Lower lobe of right lung (tissue), 2 donors: ENCODE measurements around the gene SLC4A7. TPM values are rescaled to one million over a fixed set of nuclear protein-coding genes. Genes with fewer than 3 reads are reported as not detected.
"Not testable (repeated sequence)": the region's sequence is repeated elsewhere in the genome, so short reads cannot be mapped to it uniquely, and the experiment has no call there.

Experiments used
- ATAC-seq, 2 donors: fragments of 200-7000 bp; cut with Tn5 transposase; one replicate each; pipeline ENCODE4 v1.9.1; 2020 to 2022; ENCODE audit warnings: mild to moderate bottlenecking in 2 of 2, moderate library complexity in 2 of 2
- DNase-seq: peaks from one replicate; pipeline ENCODE4 v3.0.0-alpha.2; 2020
- H3K27ac ChIP-seq: fragments of 200-600 bp; one replicate; pipeline ENCODE4 v1.8.0; 2022
- H3K27me3 ChIP-seq: fragments of 200-600 bp; one replicate; pipeline ENCODE4 v1.8.0; 2022; ENCODE audit warnings: low read depth
- H3K36me3 ChIP-seq: fragments of 200-600 bp; one replicate; pipeline ENCODE4 v1.8.0; 2022; ENCODE audit warnings: mild to moderate bottlenecking
- H3K4me1 ChIP-seq: fragments of 200-600 bp; one replicate; pipeline ENCODE4 v1.8.0; 2022
- H3K4me3 ChIP-seq: fragments of 200-600 bp; one replicate; pipeline ENCODE4 v1.8.0; 2022; ENCODE audit warnings: mild to moderate bottlenecking
- H3K9me3 ChIP-seq: fragments of 200-600 bp; one replicate; pipeline ENCODE4 v1.8.0; 2022
- CTCF ChIP-seq: fragments of 200-600 bp; IDR thresholded peaks from one replicate; pipeline ENCODE4 v1.8.0; 2022; ENCODE audit warnings: antibody characterized with exemption, mild to moderate bottlenecking
- intact Hi-C: fragments of 100-400 bp; cut with DNase I; formaldehyde crosslinking; loops from one replicate; pipeline ENCODE4 v1.11.0; 2022
- total RNA-seq: library from RNA; stranded (reverse); fragmentation: NEBNext Ultra II Directional; extraction: Animal tissue kit (Norgen Biotek cat#: 25700); gene quantifications from one replicate; pipeline ENCODE4 v1.2.1, GENCODE V29; 2021
- donor health status: DM: no; HTN: yes; CAD: no; lungs with severe emphysema.

SLC4A7 gene
- total RNA-seq, 1 donor from 2014 or later = 17.2 TPM

- peaks cover 9% of the 10 kb centered on the region for H3K36me3 ChIP-seq
- H3K4me3 ChIP-seq = no peak overlapping the region
- DNase-seq = no peak
- no peaks in the 10 kb centered on the region for H3K9me3 ChIP-seq
- no peak for ATAC-seq
- no peak for TF ChIP-seq CTCF
- intact Hi-C loops = no loop called here
- H3K27me3 ChIP-seq = no peaks in the 10 kb centered on the region
- no peak overlapping the region for H3K27ac ChIP-seq
- peaks cover 9% of the 10 kb centered on the region for H3K4me1 ChIP-seq
These were observed 32.9 kb downstream of the SLC4A7 start for GRCh38 chr3:27451251-27451650.

GRCh38 chr3:27449530-27450150 lies 34.5 kb downstream of the SLC4A7 start:
- Histone ChIP-seq H3K4me1 (peaks cover 8% of the 10 kb centered on the region), H3K4me3 (no peak overlapping the region), H3K36me3 (peaks cover 16% of the 10 kb centered on the region), H3K27me3 (no peaks in the 10 kb centered on the region), H3K9me3 (no peaks in the 10 kb centered on the region), H3K27ac (no peak overlapping the region)
- TF ChIP-seq CTCF = no peak
- intact Hi-C loops = no loop called here
- no peak for DNase-seq
- ATAC-seq = peak in 1 of 2 donors; percentile 48

- ATAC-seq, intact Hi-C loops: not testable (repeated sequence)
These were observed 41.2 kb downstream of the SLC4A7 start for GRCh38 chr3:27442995-27443394.

GRCh38 chr3:27438352-27438751 lies 45.8 kb downstream of the SLC4A7 start:
- ATAC-seq, H3K9me3 ChIP-seq, H3K27me3 ChIP-seq, H3K4me1 ChIP-seq, H3K4me3 ChIP-seq, intact Hi-C loops, H3K27ac ChIP-seq, H3K36me3 ChIP-seq, DNase-seq: not testable (repeated sequence)

More at GRCh38 chr3:27442995-27443394, 41.2 kb downstream of the SLC4A7 start:
- H3K27me3 ChIP-seq, DNase-seq, H3K4me1 ChIP-seq, H3K36me3 ChIP-seq, H3K27ac ChIP-seq, H3K4me3 ChIP-seq, H3K9me3 ChIP-seq: not testable (repeated sequence)

GRCh38 chr3:27431116-27431515 lies 53.1 kb downstream of the SLC4A7 start:
- TF ChIP-seq CTCF = no peak
- H3K27ac ChIP-seq = no peak overlapping the region
- no peaks in the 10 kb centered on the region for H3K27me3 ChIP-seq
- ATAC-seq = peak; percentile 77 to 91
- H3K36me3 ChIP-seq = peaks cover 22% of the 10 kb centered on the region
- no peak overlapping the region for H3K4me3 ChIP-seq
- DNase-seq = no peak
- H3K4me1 ChIP-seq = peaks cover 8% of the 10 kb centered on the region
- H3K9me3 ChIP-seq = no peaks in the 10 kb centered on the region
- intact Hi-C loops = no loop called here

- peaks cover 8% of the 10 kb centered on the region for H3K4me1 ChIP-seq
- intact Hi-C loops = no loop called here
- DNase-seq = no peak
- ATAC-seq = no peak
- no peaks in the 10 kb centered on the region for H3K27me3 ChIP-seq
- TF ChIP-seq CTCF = no peak
- no peak overlapping the region for H3K4me3 ChIP-seq
- no peak overlapping the region for H3K27ac ChIP-seq
- peaks cover 22% of the 10 kb centered on the region for H3K36me3 ChIP-seq
- no peaks in the 10 kb centered on the region for H3K9me3 ChIP-seq
These were observed 54.3 kb downstream of the SLC4A7 start for GRCh38 chr3:27429909-27430308.
